ENCODE results near the gene SDHB. TPM values are rescaled to one million over a fixed set of nuclear protein-coding genes. Genes with fewer than 3 reads are reported as not detected.

Gene SDHB
- total RNA-seq, 1 experiment from 2014 or later, result 212 TPM

DNA sequence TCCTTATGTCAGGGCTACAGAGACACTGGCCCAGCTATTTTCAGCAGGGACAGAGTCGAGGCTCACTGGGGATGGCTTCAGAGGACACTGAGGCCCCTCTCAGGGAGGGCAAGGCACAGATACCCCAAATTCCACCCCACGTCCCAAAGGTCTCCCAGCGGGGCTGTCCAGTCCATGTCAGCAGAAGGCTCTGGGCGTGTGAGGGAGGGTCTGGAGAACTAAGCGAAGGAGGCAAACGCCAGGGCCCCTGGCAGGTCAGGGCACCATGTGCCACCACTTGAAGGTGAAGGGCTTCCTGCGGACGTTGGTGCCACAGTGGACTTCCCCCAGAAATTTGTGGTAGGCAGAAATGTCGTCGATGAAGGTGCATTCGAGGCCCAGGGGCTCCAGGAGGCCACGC lies 15.0 kb upstream of the SDHB start:
- ChIA-PET POLR2A (no interaction called here), CTCF (no interaction called here)
- no peaks in the 10 kb centered on the region for H3K4me1 ChIP-seq (ENCODE audit: control insufficient read depth, insufficient read depth, low read length)
- H3K27ac ChIP-seq (ENCODE audit: low read length), result no peak overlapping the region
- no peaks in the 10 kb centered on the region; the same call in 1 of the 2 replicates for H3K9me3 ChIP-seq (ENCODE audit: control insufficient read depth, insufficient read depth, low read depth, low read length)
- no peaks in the 10 kb centered on the region for H3K27me3 ChIP-seq (ENCODE audit: control insufficient read depth, insufficient read depth, low read length)
- no peaks in the 10 kb centered on the region for H3K36me3 ChIP-seq (ENCODE audit: control insufficient read depth, insufficient read depth, low read length)
- TF ChIP-seq, protein P1, sequence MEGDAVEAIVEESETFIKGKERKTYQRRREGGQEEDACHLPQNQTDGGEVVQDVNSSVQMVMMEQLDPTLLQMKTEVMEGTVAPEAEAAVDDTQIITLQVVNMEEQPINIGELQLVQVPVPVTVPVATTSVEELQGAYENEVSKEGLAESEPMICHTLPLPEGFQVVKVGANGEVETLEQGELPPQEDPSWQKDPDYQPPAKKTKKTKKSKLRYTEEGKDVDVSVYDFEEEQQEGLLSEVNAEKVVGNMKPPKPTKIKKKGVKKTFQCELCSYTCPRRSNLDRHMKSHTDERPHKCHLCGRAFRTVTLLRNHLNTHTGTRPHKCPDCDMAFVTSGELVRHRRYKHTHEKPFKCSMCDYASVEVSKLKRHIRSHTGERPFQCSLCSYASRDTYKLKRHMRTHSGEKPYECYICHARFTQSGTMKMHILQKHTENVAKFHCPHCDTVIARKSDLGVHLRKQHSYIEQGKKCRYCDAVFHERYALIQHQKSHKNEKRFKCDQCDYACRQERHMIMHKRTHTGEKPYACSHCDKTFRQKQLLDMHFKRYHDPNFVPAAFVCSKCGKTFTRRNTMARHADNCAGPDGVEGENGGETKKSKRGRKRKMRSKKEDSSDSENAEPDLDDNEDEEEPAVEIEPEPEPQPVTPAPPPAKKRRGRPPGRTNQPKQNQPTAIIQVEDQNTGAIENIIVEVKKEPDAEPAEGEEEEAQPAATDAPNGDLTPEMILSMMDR (IDR thresholded peaks at IDR 0.05), result no peak
- no peak for TF ChIP-seq REST (IDR thresholded peaks at IDR 0.05; ENCODE audit: insufficient read depth in 1 of 2, low read depth in 2 of 2, low read length in 1 of 2)
- no peak for TF ChIP-seq SIN3A (IDR thresholded peaks at IDR 0.05; ENCODE audit: borderline replicate concordance, insufficient read depth, low read depth, low read length)
- TF ChIP-seq TCF7L2 (IDR thresholded peaks at IDR 0.05; ENCODE audit: low read depth, low read length), result no peak
- no peak for TF ChIP-seq POLR2AphosphoS5 (IDR thresholded peaks at IDR 0.05; ENCODE audit: low read depth, low read length)
- in situ Hi-C loops (cut with HindIII; ENCODE audit: low pct_unique_long_range_greater_than_20kb, low sequenced_read_pairs) (no loop called here), intact Hi-C loops (cut with micrococcal nuclease; ENCODE audit: unreplicated experiment) (no loop called here)
- ATAC-seq (no peak), DNase-seq (ENCODE audit: low read depth, low spot score) (no peak)
- BruUV-seq (replicated peaks), result no TSS peak
- no peak overlapping the region for H3K4me3 ChIP-seq (ENCODE audit: low read depth in 2 of 2, low read length in 2 of 2)

DNA sequence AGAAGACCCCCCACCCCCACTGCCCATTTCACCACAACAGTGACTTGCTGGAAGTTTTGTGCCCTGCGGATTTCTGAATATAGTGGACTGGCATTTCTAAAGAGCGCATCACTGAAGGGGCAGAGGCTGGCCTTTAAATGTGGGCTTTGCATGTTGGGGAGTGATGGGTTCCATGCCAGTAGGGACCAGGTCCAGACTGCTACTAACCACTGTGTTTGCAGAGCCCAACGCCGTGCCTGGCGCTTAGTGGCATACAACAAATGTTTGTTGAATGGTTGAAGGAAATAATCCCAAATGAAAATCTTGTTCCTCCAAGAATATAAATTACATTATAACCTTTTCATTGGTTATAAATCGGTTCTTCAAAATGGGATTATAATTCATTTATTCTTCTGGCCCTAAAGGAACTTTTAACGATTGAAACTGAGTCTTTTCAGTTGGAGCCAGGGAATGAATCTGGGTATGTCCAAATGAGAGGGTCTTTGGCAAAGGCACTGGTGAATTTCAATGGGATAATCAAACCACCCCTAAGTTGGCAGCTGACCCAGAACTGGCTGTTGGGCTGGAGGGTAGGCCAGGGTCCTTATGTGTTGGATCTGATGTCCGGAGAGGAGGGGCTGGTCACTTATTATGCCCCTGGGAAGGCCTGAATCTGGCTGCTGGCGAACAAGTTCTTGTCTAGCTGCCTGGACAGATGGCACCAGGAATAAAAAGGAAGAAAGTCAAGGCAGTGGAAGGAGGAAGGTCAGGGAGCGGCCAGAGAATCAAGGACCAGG lies 13.8 kb upstream of the SDHB start:
- no peaks in the 10 kb centered on the region for H3K27me3 ChIP-seq (ENCODE audit: control insufficient read depth, insufficient read depth, low read length)
- TF ChIP-seq POLR2AphosphoS5 (IDR thresholded peaks at IDR 0.05; ENCODE audit: low read depth, low read length) (peak; percentile 7; the same call in 1 of the 2 replicates), REST (IDR thresholded peaks at IDR 0.05; ENCODE audit: insufficient read depth in 1 of 2, low read depth in 2 of 2, low read length in 1 of 2) (no peak), TCF7L2 (IDR thresholded peaks at IDR 0.05; ENCODE audit: low read depth, low read length) (no peak)
- TF ChIP-seq, protein P1 (IDR thresholded peaks at IDR 0.05), result no peak
- in situ Hi-C loops (cut with HindIII; ENCODE audit: low pct_unique_long_range_greater_than_20kb, low sequenced_read_pairs) (no loop called here), intact Hi-C loops (cut with micrococcal nuclease; ENCODE audit: unreplicated experiment) (no loop called here)
- H3K9me3 ChIP-seq (ENCODE audit: control insufficient read depth, insufficient read depth, low read depth, low read length), result no peaks in the 10 kb centered on the region; the same call in 1 of the 2 replicates
- H3K27ac ChIP-seq (ENCODE audit: low read length), result no peak overlapping the region
- DNase-seq (ENCODE audit: low read depth, low spot score) (no peak), ATAC-seq (no peak)
- no peaks in the 10 kb centered on the region for H3K36me3 ChIP-seq (ENCODE audit: control insufficient read depth, insufficient read depth, low read length)
- POLR2A ChIA-PET, result no interaction called here
- TSS peak; percentile 88 for BruUV-seq (replicated peaks)
- no peak overlapping the region for H3K4me3 ChIP-seq (ENCODE audit: low read depth in 2 of 2, low read length in 2 of 2)
- H3K4me1 ChIP-seq (ENCODE audit: control insufficient read depth, insufficient read depth, low read length), result no peaks in the 10 kb centered on the region
- CTCF ChIA-PET, result no interaction called here
